Caco-2 (cell line): ENCODE results near the gene DMKN. TPM values are rescaled to one million over a fixed set of nuclear protein-coding genes. Genes with fewer than 3 reads are reported as not detected.

Experiments
- BruUV-seq: library from RNA; stranded (reverse); fragments of 400-500 nt; replicated peaks from 2 replicates; lab custom pipeline; 2021; lab: Mats Ljungman, UMichigan
- CTCF ChIA-PET: fragments of 300-600 bp; sonication (Branson Sonifier 250); formaldehyde crosslinking; loops from one replicate; lab custom pipeline; 2022; ENCODE audit warnings: antibody characterized with exemption; lab: Charles Lee
- POLR2A ChIA-PET: fragments of 300-600 bp; sonication (Branson Sonifier 250); formaldehyde crosslinking; loops from one replicate; lab custom pipeline; 2022; ENCODE audit warnings: antibody characterized with exemption; lab: Charles Lee
- DNase-seq, 2 experiments: peaks; one replicate each; pipeline versions ENCODE4 v3.0.0 to v3.0.0-alpha.2; 2020 to 2022
- H3K27me3 ChIP-seq: replicated peaks from 2 replicates; pipeline ENCODE4 v1.6.0; 2011; ENCODE audit warnings: low read length; ENCODE audit not compliant: control insufficient read depth, insufficient read depth
- H3K36me3 ChIP-seq: 2 replicates; pipeline ENCODE4 v1.5.1; 2011; ENCODE audit warnings: low read length; ENCODE audit not compliant: control insufficient read depth, insufficient read depth
- H3K4me1 ChIP-seq: fragments of 250-450 bp; sonication (Bioruptor Pico); 2 replicates; pipeline ENCODE4 v1.5.1; 2020; ENCODE audit warnings: mild to moderate bottlenecking
- H3K4me3 ChIP-seq: 2 replicates; pipeline ENCODE4 v1.5.1; 2011; ENCODE audit warnings: low read depth, mild to moderate bottlenecking, control low read depth, low read length
- H3K9me3 ChIP-seq: fragments of 250-450 bp; sonication (Bioruptor Pico); 2 replicates; pipeline ENCODE4 v1.5.1; 2020; ENCODE audit warnings: mild to moderate bottlenecking, moderate library complexity
- H3K27ac Mint-ChIP-seq: one replicate; pipeline ENCODE4 v1.8.0; 2022; ENCODE audit warnings: mixed read lengths; ENCODE audit not compliant: unreplicated experiment
- H3K27me3 Mint-ChIP-seq: one replicate; pipeline ENCODE4 v1.8.0; 2022; ENCODE audit warnings: mixed read lengths; ENCODE audit not compliant: insufficient read depth, unreplicated experiment
- H3K36me3 Mint-ChIP-seq: one replicate; pipeline ENCODE4 v1.8.0; 2022; ENCODE audit warnings: mild to moderate bottlenecking, mixed read lengths; ENCODE audit not compliant: insufficient read depth, unreplicated experiment
- H3K4me1 Mint-ChIP-seq: one replicate; pipeline ENCODE4 v1.8.0; 2022; ENCODE audit warnings: low read depth, mixed read lengths; ENCODE audit not compliant: unreplicated experiment
- H3K4me3 Mint-ChIP-seq: one replicate; pipeline ENCODE4 v1.8.0; 2022; ENCODE audit warnings: mild to moderate bottlenecking, moderate library complexity, mixed read lengths; ENCODE audit not compliant: unreplicated experiment
- H3K9me3 Mint-ChIP-seq: one replicate; pipeline ENCODE4 v1.8.0; 2022; ENCODE audit warnings: mixed read lengths; ENCODE audit not compliant: unreplicated experiment
- intact Hi-C: fragments of 100-400 bp; cut with micrococcal nuclease; formaldehyde crosslinking; loops from one replicate; pipeline ENCODE4 v1.10.0; 2022; ENCODE audit not compliant: unreplicated experiment
- total RNA-seq: library from RNA; stranded (reverse); gene quantifications from 2 replicates; pipeline ENCODE4 v1.2.3, GENCODE V29; 2022
- TF ChIP-seq, protein P1 (sequence below), 2 experiments: fragments of 200-600 bp in 1 of 2; IDR thresholded peaks; 1 replicate in 1 of 2; 2 replicates in 1 of 2; pipeline versions ENCODE4 v1.5.1 to v1.8.0; 2011 to 2022; ENCODE audit warnings: antibody characterized with exemption in 1 of 2, control low read depth in 1 of 2, inconsistent platforms in 1 of 2, low read depth in 1 of 2, low read length in 1 of 2, mild to moderate bottlenecking in 1 of 2, moderate library complexity in 1 of 2; ENCODE audit not compliant: insufficient read depth in 1 of 2, severe bottlenecking in 1 of 2, unreplicated experiment in 1 of 2

The DMKN gene
- total RNA-seq, 1 experiment from 2014 or later: 341 TPM

DNA sequence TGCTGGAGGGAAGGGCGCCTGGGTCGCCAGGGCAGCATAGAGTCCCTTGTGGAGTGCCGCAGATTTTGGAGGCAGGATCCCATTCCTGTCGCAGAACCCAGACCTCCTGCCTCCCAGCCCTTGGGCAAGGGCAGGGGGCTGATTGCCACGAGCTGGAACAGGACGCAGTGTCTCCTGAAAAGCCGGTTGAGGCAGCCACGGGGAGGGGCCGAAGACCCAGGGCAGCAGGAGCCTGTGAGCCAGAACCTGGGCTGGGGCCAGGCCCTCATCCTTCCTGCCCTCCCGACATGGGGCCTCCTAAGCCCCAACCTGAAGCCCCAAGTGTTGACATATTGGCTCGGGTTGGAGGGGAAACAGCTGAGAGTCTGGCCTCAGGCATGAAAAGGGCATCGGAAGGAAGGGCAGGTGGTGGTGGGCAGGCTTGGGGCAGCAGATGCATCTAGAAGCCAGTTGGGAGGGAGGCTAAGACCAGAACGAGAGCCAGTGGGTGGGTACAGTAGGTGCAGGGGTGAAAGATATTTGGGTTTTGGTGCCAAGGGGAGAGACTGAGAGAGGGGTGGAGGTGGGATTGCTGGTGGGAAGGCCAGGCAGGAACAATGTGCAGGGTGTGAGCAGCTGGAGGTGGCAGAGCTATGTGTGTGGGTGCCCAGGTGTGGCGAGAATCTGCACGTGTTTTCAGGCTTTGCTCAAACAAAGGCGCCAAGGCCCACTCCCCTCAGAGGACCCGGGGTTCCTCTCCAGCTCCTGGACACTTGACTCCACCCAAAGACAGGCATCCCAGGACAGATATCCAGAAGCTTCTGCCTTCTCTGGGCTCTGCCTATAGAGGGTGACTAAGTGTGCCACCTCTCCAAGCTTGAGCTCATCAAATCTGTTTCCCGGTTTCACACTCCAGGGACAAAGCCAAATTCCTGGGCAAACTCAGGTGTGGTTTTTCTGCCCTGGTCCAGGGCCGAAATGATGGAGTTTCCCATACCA lies 16.1 kb upstream of the DMKN start:
- Histone ChIP-seq H3K27me3 (no peaks in the 10 kb centered on the region), H3K9me3 (no peaks in the 10 kb centered on the region), H3K4me3 (no peak overlapping the region), H3K4me1 (no peaks in the 10 kb centered on the region), H3K36me3 (no peaks in the 10 kb centered on the region)
- CTCF ChIA-PET: no interaction called here
- Mint-ChIP-seq H3K4me3 (no peak overlapping the region), H3K9me3 (no peaks in the 10 kb centered on the region), H3K36me3 (no peaks in the 10 kb centered on the region), H3K4me1 (no peaks in the 10 kb centered on the region), H3K27ac (no peak overlapping the region), H3K27me3 (peaks cover 20% of the 10 kb centered on the region)
- POLR2A ChIA-PET: no interaction called here
- DNase-seq: no peak
- TF ChIP-seq, protein P1, sequence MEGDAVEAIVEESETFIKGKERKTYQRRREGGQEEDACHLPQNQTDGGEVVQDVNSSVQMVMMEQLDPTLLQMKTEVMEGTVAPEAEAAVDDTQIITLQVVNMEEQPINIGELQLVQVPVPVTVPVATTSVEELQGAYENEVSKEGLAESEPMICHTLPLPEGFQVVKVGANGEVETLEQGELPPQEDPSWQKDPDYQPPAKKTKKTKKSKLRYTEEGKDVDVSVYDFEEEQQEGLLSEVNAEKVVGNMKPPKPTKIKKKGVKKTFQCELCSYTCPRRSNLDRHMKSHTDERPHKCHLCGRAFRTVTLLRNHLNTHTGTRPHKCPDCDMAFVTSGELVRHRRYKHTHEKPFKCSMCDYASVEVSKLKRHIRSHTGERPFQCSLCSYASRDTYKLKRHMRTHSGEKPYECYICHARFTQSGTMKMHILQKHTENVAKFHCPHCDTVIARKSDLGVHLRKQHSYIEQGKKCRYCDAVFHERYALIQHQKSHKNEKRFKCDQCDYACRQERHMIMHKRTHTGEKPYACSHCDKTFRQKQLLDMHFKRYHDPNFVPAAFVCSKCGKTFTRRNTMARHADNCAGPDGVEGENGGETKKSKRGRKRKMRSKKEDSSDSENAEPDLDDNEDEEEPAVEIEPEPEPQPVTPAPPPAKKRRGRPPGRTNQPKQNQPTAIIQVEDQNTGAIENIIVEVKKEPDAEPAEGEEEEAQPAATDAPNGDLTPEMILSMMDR (IDR thresholded peaks at IDR 0.05; ENCODE audit: insufficient read depth in 1 of 2, low read depth in 1 of 2, low read length in 1 of 2, severe bottlenecking in 1 of 2, unreplicated experiment in 1 of 2): no peak
- intact Hi-C loops: no loop called here
- BruUV-seq: no TSS peak

- no peaks in the 10 kb centered on the region for H3K9me3 ChIP-seq
- no peaks in the 10 kb centered on the region for H3K27me3 ChIP-seq
- BruUV-seq: no TSS peak
- Mint-ChIP-seq H3K9me3 (no peaks in the 10 kb centered on the region), H3K27ac (no peak within 1 kb of the TSS), H3K27me3 (peaks cover 23% of the 10 kb centered on the region), H3K4me3 (no peak within 1 kb of the TSS), H3K4me1 (peaks cover 7% of the 10 kb centered on the region), H3K36me3 (no peaks in the 10 kb centered on the region)
- CTCF ChIA-PET: no interaction called here
- intact Hi-C loops: no loop called here
- H3K36me3 ChIP-seq: no peaks in the 10 kb centered on the region
- H3K4me3 ChIP-seq: no peak within 1 kb of the TSS
- POLR2A ChIA-PET: no interaction called here
- no peak for DNase-seq
- TF ChIP-seq, protein P1 (IDR thresholded peaks at IDR 0.05; ENCODE audit: insufficient read depth in 1 of 2, low read depth in 1 of 2, low read length in 1 of 2, severe bottlenecking in 1 of 2, unreplicated experiment in 1 of 2): no peak
- no peaks in the 10 kb centered on the region for H3K4me1 ChIP-seq
These were observed 15.0 kb upstream of the DMKN start, which contains the start of gene SBSN for GRCh38 chr19:35528218-35529038. TSS of gene SBSN (minus strand) at chr19:35528311. CDS start at chr19:35528281, 30 bp downstream.

GRCh38 chr19:35525873-35526272 lies 12.4 kb upstream of the DMKN start:
- Histone ChIP-seq H3K4me3 (no peak overlapping the region), H3K9me3 (no peaks in the 10 kb centered on the region), H3K27me3 (no peaks in the 10 kb centered on the region), H3K4me1 (no peaks in the 10 kb centered on the region), H3K36me3 (no peaks in the 10 kb centered on the region)
- ChIA-PET POLR2A (no interaction called here), CTCF (no interaction called here)
- intact Hi-C loops: no loop called here
- peaks cover 7% of the 10 kb centered on the region for H3K4me1 Mint-ChIP-seq
- no peaks in the 10 kb centered on the region for H3K9me3 Mint-ChIP-seq
- TF ChIP-seq, protein P1 (IDR thresholded peaks at IDR 0.05; ENCODE audit: insufficient read depth in 1 of 2, low read depth in 1 of 2, low read length in 1 of 2, severe bottlenecking in 1 of 2, unreplicated experiment in 1 of 2): no peak
- no TSS peak for BruUV-seq
- H3K27ac Mint-ChIP-seq: no peak overlapping the region
- peaks cover 12% of the 10 kb centered on the region for H3K27me3 Mint-ChIP-seq
- DNase-seq: no peak
- H3K36me3 Mint-ChIP-seq: no peaks in the 10 kb centered on the region
- H3K4me3 Mint-ChIP-seq: no peak overlapping the region
